HG03378 (cell line): Measurements from ENCODE around the gene ELAVL3.
"Not testable (repeated sequence)": the region's sequence is repeated elsewhere in the genome, so short reads cannot be mapped to it uniquely, and the experiment has no call there.

Experiments
- ATAC-seq: cut with Tn5 transposase; IDR thresholded peaks from one replicate; pipeline ENCODE4 v1.9.1; 2021; ENCODE audit warnings: mild to moderate bottlenecking, moderate library complexity; ENCODE audit not compliant: unreplicated experiment

ELAVL3 gene

DNA sequence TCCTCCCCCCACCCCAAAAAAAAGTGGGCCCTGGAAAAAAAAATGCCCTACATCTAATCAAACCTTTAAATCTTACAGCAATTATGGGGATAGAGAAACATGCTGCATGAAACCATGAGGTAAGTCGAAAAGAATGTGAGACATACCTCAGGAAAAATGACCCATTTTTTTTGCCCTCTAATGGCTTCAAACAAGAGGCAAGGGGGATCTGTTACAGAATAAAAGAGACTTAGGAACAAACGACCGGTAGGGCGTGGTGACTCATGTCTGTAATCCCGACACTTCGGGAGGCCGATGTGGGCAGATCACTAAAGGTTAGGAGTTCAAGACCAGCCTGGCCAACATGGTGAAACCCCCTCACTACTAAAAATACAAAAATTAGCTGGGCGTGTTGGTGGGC is 70.2 kb downstream of the ELAVL3 start:
- no peak for ATAC-seq

GRCh38 chr19:11408591-11408990 is 72.3 kb downstream of the ELAVL3 start:
- no peak for ATAC-seq

DNA sequence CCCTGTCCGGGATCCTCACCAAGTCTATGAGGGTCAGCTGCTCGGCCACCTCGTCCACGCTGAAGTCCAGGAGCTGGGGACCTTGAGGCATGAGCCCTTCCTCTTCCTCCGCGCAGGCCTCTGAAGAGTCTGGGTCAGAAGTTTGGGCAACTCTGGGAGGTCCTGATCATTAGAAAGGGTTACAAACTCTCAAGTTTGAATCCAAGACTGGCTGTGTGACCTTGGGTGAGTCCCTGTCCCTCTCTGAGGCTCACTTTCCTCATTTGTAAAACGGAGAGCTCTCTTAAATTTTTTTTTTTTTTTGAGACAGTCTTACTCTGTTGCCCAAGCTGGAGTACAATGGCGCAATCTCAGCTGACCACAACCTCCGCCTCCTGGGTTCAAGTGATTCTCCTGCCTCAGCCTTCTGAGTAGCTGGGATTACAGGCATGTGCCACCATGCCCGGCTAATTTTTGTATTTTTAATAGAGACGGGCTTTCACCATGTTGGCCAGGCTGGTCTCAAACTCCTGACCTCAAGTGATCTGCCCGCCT is 74.1 kb downstream of the ELAVL3 start:
- not testable (repeated sequence) for ATAC-seq

DNA sequence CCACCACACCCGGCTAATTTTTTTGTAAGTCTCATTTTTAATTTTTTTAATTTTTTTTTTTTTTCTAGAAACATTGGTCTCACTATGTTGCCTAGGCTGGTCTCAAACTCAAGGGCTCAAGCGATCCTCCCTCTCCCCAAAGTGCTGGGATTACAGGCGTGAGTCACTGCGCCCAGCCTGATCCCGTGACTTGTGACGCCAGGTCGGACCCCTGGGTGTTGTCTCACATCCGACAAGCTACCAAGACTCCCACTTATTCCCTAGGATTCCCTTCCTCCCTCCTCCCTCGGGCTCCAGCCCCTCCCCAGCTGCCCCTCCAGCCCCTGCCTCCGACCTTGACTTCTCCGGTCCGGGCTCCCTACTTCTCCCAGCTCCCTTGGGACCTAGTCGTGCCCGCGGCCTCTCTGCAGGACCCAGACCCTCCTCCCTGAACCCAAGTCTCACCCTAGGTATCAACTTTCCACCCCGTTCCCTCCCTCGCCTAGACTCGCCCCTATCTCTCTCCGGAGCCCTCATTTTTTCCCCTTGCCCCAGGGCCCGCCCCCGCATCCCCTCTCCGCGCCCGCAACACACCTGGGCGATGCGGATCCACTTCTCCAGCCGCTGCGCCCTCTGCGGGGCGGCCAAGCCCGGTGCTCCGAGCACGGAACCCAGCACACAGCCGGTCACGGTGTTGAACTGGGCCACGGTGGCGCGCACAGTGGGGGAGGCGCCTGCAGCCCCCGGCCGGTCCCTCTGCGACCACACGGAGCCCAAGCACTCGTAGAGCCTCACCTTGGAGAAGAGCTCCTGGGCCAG is 74.8 kb downstream of the ELAVL3 start:
- ATAC-seq: no peak

GRCh38 chr19:11404588-11405222 is 76.1 kb downstream of the ELAVL3 start:
- ATAC-seq: no peak

DNA sequence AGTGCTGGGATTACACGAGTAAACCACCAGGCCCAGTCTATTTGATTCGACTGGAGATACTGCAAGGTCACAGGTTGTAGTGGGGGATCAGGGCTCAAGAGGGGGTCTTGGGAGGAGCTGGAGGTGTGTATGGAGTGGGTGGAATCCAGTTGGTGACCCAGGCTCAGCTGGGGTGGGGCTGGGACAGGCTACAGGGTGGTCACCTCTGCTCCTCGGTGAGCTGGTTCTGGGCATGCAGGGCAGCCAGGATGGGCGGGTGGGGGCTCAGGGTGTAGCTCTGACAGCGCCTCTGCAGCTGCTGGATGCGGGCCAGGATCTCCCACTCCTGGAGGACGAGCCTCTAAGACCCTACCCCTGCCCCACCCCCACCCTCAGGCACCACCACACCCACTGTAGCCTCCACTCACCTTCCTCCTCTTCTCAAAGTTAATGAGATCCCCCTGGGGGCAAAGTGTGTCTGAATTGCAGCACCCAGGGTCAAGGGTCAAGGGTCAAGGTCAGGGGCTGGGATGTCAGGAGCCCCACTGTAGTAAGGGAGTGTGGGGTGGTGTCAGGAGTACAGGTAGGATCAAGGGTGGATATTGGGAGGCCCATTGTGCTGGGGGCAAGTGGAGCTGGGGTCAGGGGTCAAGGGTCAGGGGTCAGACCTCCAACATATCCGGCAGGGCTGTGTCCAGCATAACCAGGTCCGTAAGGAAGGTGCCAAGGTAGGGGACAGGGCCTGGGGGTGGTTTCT is 78.9 kb downstream of the ELAVL3 start:
- ATAC-seq: no peak
